ENCODE measurements around the gene INTS15. TPM values are rescaled to one million over a fixed set of nuclear protein-coding genes. Genes with fewer than 3 reads are reported as not detected.

The INTS15 gene
- polyA plus RNA-seq, 1 donor (not counting 4 experiments of a cell fraction or from before 2014, with no cell fraction given) = 11.9 TPM

DNA sequence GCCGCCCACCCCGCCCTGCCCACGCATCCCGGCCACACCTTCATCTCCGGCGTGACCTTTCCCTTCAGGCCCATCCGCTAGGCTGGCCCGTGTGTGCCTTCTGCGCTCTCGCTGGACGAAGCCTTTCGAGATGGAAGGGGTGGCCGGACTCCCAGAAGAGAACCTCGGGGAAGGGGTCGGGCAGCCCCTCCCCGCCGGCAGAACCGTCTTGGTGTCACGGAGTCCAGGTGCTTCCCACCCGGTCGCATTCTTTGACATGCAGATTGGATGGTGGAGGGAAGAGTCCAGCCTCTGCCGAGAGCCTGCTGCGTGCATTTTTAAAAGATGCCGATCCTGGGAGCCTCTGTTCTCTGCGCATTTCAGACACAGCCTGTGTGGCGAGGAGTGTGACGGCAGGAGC, 18.3 kb downstream of the INTS15 start:
- no peaks in the 10 kb centered on the region for H3K79me2 ChIP-seq (ENCODE audit: control insufficient read depth, insufficient read depth, low read length)
- peaks cover 3 to 6% of the 10 kb centered on the region in 2 experiments for H3K36me3 ChIP-seq (ENCODE audit: control insufficient read depth in 2 of 2, extremely low read depth in 1 of 2, insufficient read depth in 2 of 2, low read length in 2 of 2)
- FAIRE-seq = no peak
- dilution Hi-C loops (cut with MboI; ENCODE audit: extremely low pct_ligation_motif_present, low sequenced_read_pairs) = no loop called here
- no peaks in the 10 kb centered on the region for H3K27me3 ChIP-seq (ENCODE audit: control insufficient read depth, extremely low read depth, insufficient read depth, low read length)
- no peak for DNase-seq (ENCODE audit: low read depth, low spot score)
- H3K9me1 ChIP-seq (ENCODE audit: control insufficient read depth, extremely low read depth, insufficient read depth, low read length) = no peaks in the 10 kb centered on the region
- H2AFZ ChIP-seq (ENCODE audit: control insufficient read depth, low read length) = no peak overlapping the region
- no peaks in the 10 kb centered on the region for H4K20me1 ChIP-seq (ENCODE audit: control insufficient read depth, extremely low read depth, insufficient read depth, low read length)
- H3K9me3 ChIP-seq (ENCODE audit: control insufficient read depth, low read depth, low read length) = no peaks in the 10 kb centered on the region
- H3K27ac ChIP-seq (ENCODE audit: control insufficient read depth, insufficient read depth, low read length) = no peak overlapping the region
- no peak for TF ChIP-seq EZH2 (IDR thresholded peaks at IDR 0.05; ENCODE audit: low read length)
- TF ChIP-seq, protein P1, sequence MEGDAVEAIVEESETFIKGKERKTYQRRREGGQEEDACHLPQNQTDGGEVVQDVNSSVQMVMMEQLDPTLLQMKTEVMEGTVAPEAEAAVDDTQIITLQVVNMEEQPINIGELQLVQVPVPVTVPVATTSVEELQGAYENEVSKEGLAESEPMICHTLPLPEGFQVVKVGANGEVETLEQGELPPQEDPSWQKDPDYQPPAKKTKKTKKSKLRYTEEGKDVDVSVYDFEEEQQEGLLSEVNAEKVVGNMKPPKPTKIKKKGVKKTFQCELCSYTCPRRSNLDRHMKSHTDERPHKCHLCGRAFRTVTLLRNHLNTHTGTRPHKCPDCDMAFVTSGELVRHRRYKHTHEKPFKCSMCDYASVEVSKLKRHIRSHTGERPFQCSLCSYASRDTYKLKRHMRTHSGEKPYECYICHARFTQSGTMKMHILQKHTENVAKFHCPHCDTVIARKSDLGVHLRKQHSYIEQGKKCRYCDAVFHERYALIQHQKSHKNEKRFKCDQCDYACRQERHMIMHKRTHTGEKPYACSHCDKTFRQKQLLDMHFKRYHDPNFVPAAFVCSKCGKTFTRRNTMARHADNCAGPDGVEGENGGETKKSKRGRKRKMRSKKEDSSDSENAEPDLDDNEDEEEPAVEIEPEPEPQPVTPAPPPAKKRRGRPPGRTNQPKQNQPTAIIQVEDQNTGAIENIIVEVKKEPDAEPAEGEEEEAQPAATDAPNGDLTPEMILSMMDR (optimal IDR thresholded peaks at IDR 0.05 in 1 of 3, IDR thresholded peaks at IDR 0.05 in 1 of 3, conservative IDR thresholded peaks at IDR 0.05 in 1 of 3; ENCODE audit: extremely low read depth in 1 of 3, insufficient read depth in 2 of 3, low read length in 3 of 3) = no peak
- H3K4me2 ChIP-seq (ENCODE audit: control insufficient read depth, extremely low read depth, insufficient read depth, low read depth, low read length) = no peak overlapping the region
- H3K4me3 ChIP-seq (ENCODE audit: control insufficient read depth in 2 of 3, extremely low read depth in 1 of 3, insufficient read depth in 2 of 3, low read depth in 1 of 3, low read length in 3 of 3) = no peak overlapping the region
- H3K4me1 ChIP-seq (ENCODE audit: control insufficient read depth, extremely low read depth, insufficient read depth, low read length) = no peaks in the 10 kb centered on the region
- no peak overlapping the region for H3K9ac ChIP-seq (ENCODE audit: control insufficient read depth, extremely low read depth, insufficient read depth, low read length)

GRCh38 chr7:6608794-6609193, 19.0 kb downstream of the INTS15 start:
- Histone ChIP-seq H3K4me3 (ENCODE audit: control insufficient read depth in 2 of 3, extremely low read depth in 1 of 3, insufficient read depth in 2 of 3, low read depth in 1 of 3, low read length in 3 of 3) (no peak overlapping the region), H3K27me3 (ENCODE audit: control insufficient read depth, extremely low read depth, insufficient read depth, low read length) (peaks cover 4% of the 10 kb centered on the region), H3K4me2 (ENCODE audit: control insufficient read depth, extremely low read depth, insufficient read depth, low read depth, low read length) (no peak overlapping the region), H3K36me3 (ENCODE audit: control insufficient read depth in 2 of 2, extremely low read depth in 1 of 2, insufficient read depth in 2 of 2, low read length in 2 of 2) (peaks cover 3 to 6% of the 10 kb centered on the region in 2 experiments), H2AFZ (ENCODE audit: control insufficient read depth, low read length) (no peak overlapping the region), H3K4me1 (ENCODE audit: control insufficient read depth, extremely low read depth, insufficient read depth, low read length) (no peaks in the 10 kb centered on the region), H3K9ac (ENCODE audit: control insufficient read depth, extremely low read depth, insufficient read depth, low read length) (no peak overlapping the region), H3K9me1 (ENCODE audit: control insufficient read depth, extremely low read depth, insufficient read depth, low read length) (no peaks in the 10 kb centered on the region), H3K9me3 (ENCODE audit: control insufficient read depth, low read depth, low read length) (no peaks in the 10 kb centered on the region), H4K20me1 (ENCODE audit: control insufficient read depth, extremely low read depth, insufficient read depth, low read length) (no peaks in the 10 kb centered on the region), H3K79me2 (ENCODE audit: control insufficient read depth, insufficient read depth, low read length) (no peaks in the 10 kb centered on the region), H3K27ac (ENCODE audit: control insufficient read depth, insufficient read depth, low read length) (no peak overlapping the region)
- dilution Hi-C loops (cut with MboI; ENCODE audit: extremely low pct_ligation_motif_present, low sequenced_read_pairs) = no loop called here
- FAIRE-seq = no peak
- DNase-seq (ENCODE audit: low read depth, low spot score) = no peak
- TF ChIP-seq EZH2 (IDR thresholded peaks at IDR 0.05; ENCODE audit: low read length) = no peak
- TF ChIP-seq, protein P1 (optimal IDR thresholded peaks at IDR 0.05 in 1 of 3, IDR thresholded peaks at IDR 0.05 in 1 of 3, conservative IDR thresholded peaks at IDR 0.05 in 1 of 3; ENCODE audit: extremely low read depth in 1 of 3, insufficient read depth in 2 of 3, low read length in 3 of 3) = no peak
